ENCODE measurements around the gene UTS2R.

GRCh38 chr17:82346342-82347300, 24.9 kb upstream of the UTS2R start:
- TF ChIP-seq CTCF (IDR thresholded peaks at IDR 0.05; ENCODE audit: low read depth, low read length) (no peak), EZH2phosphoT487 (IDR thresholded peaks at IDR 0.05; ENCODE audit: low read depth) (no peak)
